VCaP (cell line): Measurements from ENCODE around the gene IGSF8.

ENCODE experiments used
- H3K27ac ChIP-seq: fragments of 450-650 bp; 2 replicates; pipeline ENCODE4 v1.5.1; 2017
- TF ChIP-seq, protein P1 (sequence below): fragments of 450-650 bp; conservative IDR thresholded peaks from 2 replicates; pipeline ENCODE4 v1.5.1; 2017; ENCODE audit warnings: mild to moderate bottlenecking, moderate library complexity

IGSF8 gene

DNA sequence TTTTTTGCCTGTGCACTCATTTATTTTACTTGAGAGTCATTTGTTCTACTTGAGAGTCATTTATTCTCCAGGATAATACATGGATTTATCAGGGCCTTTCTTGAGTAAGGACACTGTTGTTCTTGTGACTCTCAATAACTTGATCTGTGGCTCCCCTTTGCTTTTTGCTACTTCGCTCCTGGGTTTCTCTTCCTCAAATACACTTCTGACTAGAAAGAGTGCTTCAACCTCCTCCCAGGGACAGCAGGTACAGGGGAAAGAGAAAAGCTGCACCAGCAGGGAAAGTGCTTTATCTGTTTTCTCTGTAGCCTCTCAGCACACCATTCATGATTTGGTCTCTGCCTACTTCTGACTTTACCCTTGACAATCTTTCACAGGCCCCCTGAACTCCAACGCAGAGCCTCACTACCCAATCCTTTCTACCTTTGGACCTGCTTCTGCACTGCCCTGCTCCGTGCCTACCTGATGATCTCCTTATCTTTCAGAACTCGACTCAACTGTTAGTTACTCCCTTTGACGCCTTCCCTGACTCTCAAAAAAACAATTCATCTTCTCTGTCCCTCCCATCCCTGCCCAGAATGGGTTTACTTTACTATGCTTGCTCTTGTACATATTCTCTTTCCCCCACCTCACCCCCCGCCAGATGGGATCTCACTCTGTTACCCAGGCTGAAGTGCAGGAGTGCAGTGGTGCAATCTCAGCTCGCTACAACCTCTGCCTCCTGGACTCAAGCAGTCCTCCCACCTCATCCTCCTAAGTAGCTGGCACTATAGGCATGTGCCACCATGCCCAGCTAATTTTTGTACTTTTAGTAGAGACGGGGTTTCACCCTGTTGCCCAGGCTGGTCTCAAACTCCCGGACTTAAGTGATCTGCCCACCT, 51.1 kb downstream of the IGSF8 start:
- TF ChIP-seq, protein P1, sequence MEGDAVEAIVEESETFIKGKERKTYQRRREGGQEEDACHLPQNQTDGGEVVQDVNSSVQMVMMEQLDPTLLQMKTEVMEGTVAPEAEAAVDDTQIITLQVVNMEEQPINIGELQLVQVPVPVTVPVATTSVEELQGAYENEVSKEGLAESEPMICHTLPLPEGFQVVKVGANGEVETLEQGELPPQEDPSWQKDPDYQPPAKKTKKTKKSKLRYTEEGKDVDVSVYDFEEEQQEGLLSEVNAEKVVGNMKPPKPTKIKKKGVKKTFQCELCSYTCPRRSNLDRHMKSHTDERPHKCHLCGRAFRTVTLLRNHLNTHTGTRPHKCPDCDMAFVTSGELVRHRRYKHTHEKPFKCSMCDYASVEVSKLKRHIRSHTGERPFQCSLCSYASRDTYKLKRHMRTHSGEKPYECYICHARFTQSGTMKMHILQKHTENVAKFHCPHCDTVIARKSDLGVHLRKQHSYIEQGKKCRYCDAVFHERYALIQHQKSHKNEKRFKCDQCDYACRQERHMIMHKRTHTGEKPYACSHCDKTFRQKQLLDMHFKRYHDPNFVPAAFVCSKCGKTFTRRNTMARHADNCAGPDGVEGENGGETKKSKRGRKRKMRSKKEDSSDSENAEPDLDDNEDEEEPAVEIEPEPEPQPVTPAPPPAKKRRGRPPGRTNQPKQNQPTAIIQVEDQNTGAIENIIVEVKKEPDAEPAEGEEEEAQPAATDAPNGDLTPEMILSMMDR: no peak

DNA sequence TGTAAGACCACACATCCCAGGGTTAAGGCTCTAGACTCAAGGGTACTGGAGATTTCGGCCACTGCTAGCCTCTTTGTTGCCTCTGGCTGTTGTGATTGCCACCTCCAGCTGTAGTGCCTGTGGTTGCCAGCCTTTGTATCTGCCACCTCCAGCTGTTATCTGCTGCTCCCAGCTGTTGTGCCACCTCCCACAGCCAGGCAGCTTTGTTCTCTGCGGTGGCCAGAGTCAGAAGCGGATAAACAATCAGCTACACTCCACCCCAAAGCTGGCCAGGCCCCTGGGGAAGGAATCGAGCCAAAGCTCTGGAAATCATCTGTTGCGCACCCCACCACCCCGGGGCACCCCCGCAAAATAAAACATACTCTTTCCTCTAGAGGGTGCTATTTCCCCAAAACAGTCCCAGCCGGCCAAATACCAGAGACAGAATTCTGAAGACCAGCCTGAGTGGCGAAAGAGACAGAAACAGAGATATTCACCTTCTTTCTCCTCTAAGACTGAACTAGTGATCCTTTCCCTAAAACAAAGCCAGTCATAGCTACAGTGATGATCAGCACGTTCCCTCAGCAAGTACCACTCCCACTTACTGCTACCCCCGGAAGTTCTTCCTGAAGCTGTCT, 51.8 kb downstream of the IGSF8 start:
- no peak overlapping the region for H3K27ac ChIP-seq
- TF ChIP-seq, protein P1: peak; percentile 23; the same call in 1 of the 2 replicates

More for the DNA sequence above, 51.1 kb downstream of the IGSF8 start:
- no peak overlapping the region for H3K27ac ChIP-seq

DNA sequence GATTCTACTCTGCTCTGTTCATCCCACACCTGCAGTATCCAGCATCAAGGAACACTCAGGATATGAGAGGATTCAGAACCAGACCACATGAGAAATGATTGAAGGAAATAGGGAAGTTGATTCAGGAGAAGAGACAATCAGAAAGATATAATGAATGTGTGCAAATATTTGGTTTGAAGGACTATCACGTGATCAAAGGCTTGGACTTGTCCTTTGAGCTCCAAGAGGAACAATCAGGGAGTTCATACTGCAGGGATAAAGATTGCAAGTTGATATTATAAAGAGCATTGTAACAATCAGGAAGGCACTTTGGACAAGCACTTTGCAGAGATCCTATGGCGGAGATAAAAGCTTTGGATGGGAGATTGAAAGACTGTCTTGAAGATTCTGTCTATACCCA, 52.8 kb downstream of the IGSF8 start:
- no peak overlapping the region for H3K27ac ChIP-seq
- TF ChIP-seq, protein P1: no peak

DNA sequence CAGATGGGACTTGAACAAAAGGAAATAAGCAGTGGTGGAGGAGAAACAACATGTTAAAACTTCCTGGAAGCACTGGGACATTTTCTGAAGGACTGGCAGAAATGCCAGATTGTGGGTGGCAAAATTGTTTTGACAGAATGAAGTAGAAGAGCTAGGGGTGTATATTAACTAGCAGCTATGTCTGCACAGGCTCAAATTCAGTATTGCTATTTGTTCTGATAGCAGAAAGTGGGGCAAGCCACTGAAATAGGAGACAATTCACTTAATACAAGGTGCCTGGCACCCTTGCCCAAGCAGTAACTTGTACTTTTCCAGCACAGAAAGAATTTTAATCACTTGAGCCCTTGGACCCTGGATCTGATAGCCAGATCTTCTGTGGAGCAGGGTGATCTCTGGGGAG, 54.9 kb downstream of the IGSF8 start:
- no peak overlapping the region for H3K27ac ChIP-seq
- TF ChIP-seq, protein P1: no peak
